Thyroid gland (tissue), 4 donors: Measurements from ENCODE around the gene GLRA2. TPM values are rescaled to one million over a fixed set of nuclear protein-coding genes. Genes with fewer than 3 reads are reported as not detected.
"Not testable (repeated sequence)": the region's sequence is repeated elsewhere in the genome, so short reads cannot be mapped to it uniquely, and the experiment has no call there.

Experiments
- DNase-seq, 2 donors: peaks; one replicate each; pipeline ENCODE4 v3.0.0-alpha.2; 2019
- H3K27ac ChIP-seq, 3 donors: fragments of 200-600 bp; sonication (generic); 1 replicate in 2 of 3; 2 replicates in 1 of 3; pipeline ENCODE4 v1.5.1; 2016 to 2019; ENCODE audit warnings: mild to moderate bottlenecking in 1 of 3, moderate library complexity in 1 of 3
- H3K27me3 ChIP-seq: fragments of 200-600 bp; sonication (generic); one replicate; pipeline ENCODE4 v1.5.1; 2019
- H3K36me3 ChIP-seq, 2 donors: fragments of 200-600 bp; sonication (generic); one replicate each; pipeline ENCODE4 v1.5.1; 2016 to 2019
- H3K4me1 ChIP-seq, 2 donors: fragments of 200-600 bp; sonication (generic); one replicate each; pipeline ENCODE4 v1.5.1; 2017 to 2019
- H3K4me3 ChIP-seq, 3 donors: fragments of 200-600 bp; sonication (generic); replicated peaks in 1 of 3; 1 replicate in 2 of 3; 2 replicates in 1 of 3; pipeline ENCODE4 v1.5.1; 2016; ENCODE audit warnings: mild to moderate bottlenecking in 1 of 3
- H3K9me3 ChIP-seq: fragments of 200-600 bp; sonication (generic); one replicate; pipeline ENCODE4 v1.5.1; 2017
- CTCF ChIP-seq, 6 experiments: fragments of 200-600 bp in 3 of 6; fragments of 450-650 bp in 3 of 6; sonication (generic) in 3 of 6; IDR thresholded peaks; one replicate each; pipeline ENCODE4 v1.5.1; 2016 to 2019; ENCODE audit warnings: antibody characterized with exemption in 6 of 6, mild to moderate bottlenecking in 2 of 6, inconsistent platforms in 1 of 6, moderate library complexity in 1 of 6
- POLR2A ChIP-seq, 2 donors: fragments of 450-650 bp; IDR thresholded peaks; one replicate each; pipeline ENCODE4 v1.6.1; 2017; ENCODE audit warnings: antibody characterized with exemption in 2 of 2, mild to moderate bottlenecking in 2 of 2, moderate library complexity in 1 of 2
- WGBS, 2 donors: methylation state at CpG; one replicate each; pipeline ENCODE4 v1.1.5; 2017; 5-methylcytosine and 5-hydroxymethylcytosine counted together
- intact Hi-C: fragments of 100-400 bp; cut with DNase I; formaldehyde crosslinking; loops from one replicate; pipeline ENCODE4 v1.15.1; 2023
- total RNA-seq, 4 donors: library from RNA; depleted of rRNA; stranded (reverse); fragments of >200 nt; gene quantifications; one replicate each; pipeline ENCODE4 v1.2.3, GENCODE V29; 2016

Gene GLRA2
- total RNA-seq, 4 donors from 2014 or later = not detected

GRCh38 chrX:14590693-14591424 lies 61.5 kb downstream of the GLRA2 start:
- Histone ChIP-seq H3K4me3 (no peak overlapping the region), H3K4me1 (no peaks in the 10 kb centered on the region), H3K36me3 (no peaks in the 10 kb centered on the region), H3K27me3 (no peaks in the 10 kb centered on the region), H3K9me3 (no peaks in the 10 kb centered on the region), H3K27ac (no peak overlapping the region)
- intact Hi-C loops = no loop called here
- 90% methylated on average over 7 of the region's 7 CpGs for WGBS, 2 donors
- TF ChIP-seq CTCF (IDR thresholded peaks at IDR 0.05) = no peak
- DNase-seq = no peak

GRCh38 chrX:14591976-14592375 lies 62.6 kb downstream of the GLRA2 start:
- no peaks in the 10 kb centered on the region for H3K36me3 ChIP-seq
- WGBS, 2 donors = 67 to 78% methylated on average over 2 of the region's 2 CpGs
- no peaks in the 10 kb centered on the region for H3K9me3 ChIP-seq
- no peak overlapping the region for H3K4me3 ChIP-seq
- no peak for DNase-seq
- intact Hi-C loops = no loop called here
- H3K4me1 ChIP-seq = no peaks in the 10 kb centered on the region
- no peak overlapping the region for H3K27ac ChIP-seq
- TF ChIP-seq POLR2A (IDR thresholded peaks at IDR 0.05) (no peak), CTCF (IDR thresholded peaks at IDR 0.05) (no peak)
- no peaks in the 10 kb centered on the region for H3K27me3 ChIP-seq

DNA sequence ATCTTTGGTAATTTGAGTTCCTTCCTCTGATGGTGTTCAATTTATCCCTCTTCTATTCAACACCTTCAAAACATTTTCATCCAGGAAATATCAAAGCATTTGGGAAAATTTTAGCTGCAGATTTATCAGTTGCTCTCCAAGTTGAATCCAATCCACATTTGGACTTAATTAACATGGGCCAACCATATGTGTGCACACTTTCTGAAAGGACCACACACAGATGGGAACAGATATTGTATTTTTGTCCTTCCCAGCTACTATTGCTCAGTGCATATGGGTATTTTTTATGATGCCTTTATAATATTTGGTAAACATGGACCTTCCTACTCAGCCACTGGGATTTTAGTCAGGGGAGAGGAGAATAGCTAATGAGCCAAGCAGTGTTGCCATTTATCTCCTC lies 65.2 kb downstream of the GLRA2 start:
- Histone ChIP-seq H3K9me3 (no peaks in the 10 kb centered on the region), H3K27me3 (no peaks in the 10 kb centered on the region), H3K4me3 (no peak overlapping the region), H3K27ac (no peak overlapping the region), H3K4me1 (no peaks in the 10 kb centered on the region), H3K36me3 (no peaks in the 10 kb centered on the region)
- no peak for TF ChIP-seq POLR2A (IDR thresholded peaks at IDR 0.05)
- no peak for TF ChIP-seq CTCF (IDR thresholded peaks at IDR 0.05)
- intact Hi-C loops = no loop called here
- no peak for DNase-seq

DNA sequence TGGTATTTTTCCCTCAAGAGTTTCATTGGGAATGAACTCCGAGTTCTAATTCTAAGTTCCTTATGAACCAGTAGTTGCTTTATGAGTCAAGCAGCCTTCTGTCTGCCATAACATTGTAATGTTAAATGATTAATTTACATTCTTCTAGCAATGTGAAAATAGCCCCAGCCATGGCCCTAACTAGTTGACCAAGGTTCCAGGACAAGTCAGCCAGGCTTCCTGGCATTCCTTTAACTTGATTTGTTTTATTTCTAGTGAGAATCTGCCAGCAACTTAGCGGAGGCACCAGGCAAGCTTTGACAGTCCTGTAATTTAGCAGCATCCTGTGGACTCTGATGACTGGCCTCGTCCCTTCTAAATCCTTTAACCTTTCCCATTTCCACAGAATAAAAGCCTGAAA lies 69.0 kb downstream of the GLRA2 start:
- no peaks in the 10 kb centered on the region for H3K9me3 ChIP-seq
- H3K4me1 ChIP-seq = no peaks in the 10 kb centered on the region
- DNase-seq = no peak
- no peak for TF ChIP-seq POLR2A (IDR thresholded peaks at IDR 0.05)
- TF ChIP-seq CTCF (IDR thresholded peaks at IDR 0.05) = no peak
- H3K27ac ChIP-seq = no peak overlapping the region
- WGBS, 2 donors = 79 to 83% methylated on average over 3 of the region's 3 CpGs
- no peaks in the 10 kb centered on the region for H3K36me3 ChIP-seq
- no peak overlapping the region for H3K4me3 ChIP-seq
- H3K27me3 ChIP-seq = no peaks in the 10 kb centered on the region
- intact Hi-C loops = no loop called here

GRCh38 chrX:14607446-14607985 lies 78.2 kb downstream of the GLRA2 start:
- Histone ChIP-seq H3K4me3 (no peak overlapping the region), H3K4me1 (no peaks in the 10 kb centered on the region), H3K9me3 (no peaks in the 10 kb centered on the region), H3K36me3 (no peaks in the 10 kb centered on the region), H3K27ac (no peak overlapping the region), H3K27me3 (no peaks in the 10 kb centered on the region)
- intact Hi-C loops = no loop called here
- TF ChIP-seq POLR2A (IDR thresholded peaks at IDR 0.05) = no peak
- DNase-seq = no peak
- 75 to 90% methylated on average over 3 of the region's 3 CpGs for WGBS, 2 donors

DNA sequence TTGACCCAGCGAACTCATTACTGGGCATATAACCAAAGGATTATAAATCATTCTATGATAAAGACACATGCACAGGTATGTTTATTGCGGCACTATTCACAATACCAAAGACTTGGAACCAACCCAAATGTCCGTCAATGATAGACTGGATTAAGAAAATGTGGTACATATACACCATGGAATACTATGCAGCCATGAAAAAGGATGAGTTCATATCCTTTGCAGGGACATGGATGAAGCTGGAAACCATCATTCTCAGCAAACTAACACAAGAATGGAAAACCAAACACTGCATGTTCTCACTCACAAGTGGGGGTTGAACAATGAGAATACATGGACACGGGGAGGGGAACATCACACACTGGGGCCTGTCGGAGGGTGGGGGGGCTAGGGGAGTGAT lies 83.1 kb downstream of the GLRA2 start:
- H3K9me3 ChIP-seq, H3K27me3 ChIP-seq, H3K27ac ChIP-seq, DNase-seq, H3K4me3 ChIP-seq, H3K36me3 ChIP-seq, intact Hi-C loops, H3K4me1 ChIP-seq: not testable (repeated sequence)
- WGBS, 2 donors = 92 to 99% methylated on average over 5 of the region's 5 CpGs
